PC-9 (cell line): ENCODE data around the gene VGLL3. TPM values are rescaled to one million over a fixed set of nuclear protein-coding genes. Genes with fewer than 3 reads are reported as not detected.

Experiments used
- BruUV-seq: library from RNA; stranded (reverse); fragments of 400-500 nt; replicated peaks from 2 replicates; lab custom pipeline; 2021; lab: Mats Ljungman, UMichigan
- CTCF ChIA-PET: fragments of 300-600 bp; sonication (Branson Sonifier 250); formaldehyde crosslinking; loops from one replicate; lab custom pipeline; 2022; ENCODE audit warnings: antibody characterized with exemption; lab: Charles Lee
- POLR2A ChIA-PET: fragments of 300-600 bp; sonication (Branson Sonifier 250); formaldehyde crosslinking; loops from one replicate; lab custom pipeline; 2022; ENCODE audit warnings: antibody characterized with exemption; ENCODE audit not compliant: unreplicated experiment; lab: Charles Lee
- DNase-seq, 2 experiments: peaks; one replicate each; pipeline versions ENCODE4 v3.0.0 to v3.0.0-alpha.2; 2015 to 2022; ENCODE audit warnings: mixed read lengths in 1 of 2
- H2AFZ ChIP-seq: fragments of 200-600 bp; sonication (generic); 2 replicates; pipeline ENCODE4 v1.8.1; 2017; ENCODE audit warnings: antibody characterized with exemption
- H3F3A ChIP-seq: fragments of 200-600 bp; sonication (generic); 2 replicates; pipeline ENCODE4 v1.8.1; 2017; ENCODE audit warnings: antibody characterized with exemption, mild to moderate bottlenecking, low read depth; ENCODE audit not compliant: insufficient read depth
- H3K27ac ChIP-seq: fragments of 200-600 bp; sonication (generic); 2 replicates; pipeline ENCODE4 v1.6.1; 2016; ENCODE audit warnings: mixed run types
- H3K27me3 ChIP-seq: fragments of 200-600 bp; sonication (generic); 2 replicates; pipeline ENCODE4 v1.6.1; 2016; ENCODE audit warnings: low read depth, mixed run types; ENCODE audit not compliant: insufficient read depth
- H3K36me3 ChIP-seq: fragments of 200-600 bp; sonication (generic); 2 replicates; pipeline ENCODE4 v1.6.1; 2016; ENCODE audit warnings: low read depth, mixed run types
- H3K4me1 ChIP-seq: fragments of 200-600 bp; sonication (generic); replicated peaks from 2 replicates; pipeline ENCODE4 v1.6.1; 2016; ENCODE audit warnings: mixed run types; ENCODE audit not compliant: insufficient read depth
- H3K4me2 ChIP-seq: fragments of 200-600 bp; sonication (generic); 2 replicates; pipeline ENCODE4 v1.6.1; 2017; ENCODE audit warnings: mixed run types
- H3K4me3 ChIP-seq: fragments of 200-600 bp; sonication (generic); 2 replicates; pipeline ENCODE4 v1.6.1; 2016; ENCODE audit warnings: mixed run types
- H3K79me2 ChIP-seq: fragments of 200-600 bp; sonication (generic); 2 replicates; pipeline ENCODE4 v1.6.1; 2017; ENCODE audit warnings: low read depth, mixed run types
- H3K9me2 ChIP-seq: fragments of 200-600 bp; sonication (generic); 2 replicates; pipeline ENCODE4 v1.8.1; 2017; ENCODE audit warnings: mild to moderate bottlenecking; ENCODE audit not compliant: insufficient read depth
- H3K9me3 ChIP-seq: fragments of 200-600 bp; sonication (generic); 2 replicates; pipeline ENCODE4 v1.8.1; 2016; ENCODE audit warnings: low read depth; ENCODE audit not compliant: insufficient read depth
- H4K20me1 ChIP-seq: fragments of 200-600 bp; sonication (generic); 2 replicates; pipeline ENCODE4 v1.8.1; 2017; ENCODE audit not compliant: insufficient read depth
- CTCF ChIP-seq: fragments of 200-600 bp; sonication (generic); conservative IDR thresholded peaks from 2 replicates; pipeline ENCODE4 v1.6.1; 2017; ENCODE audit warnings: mixed run types, antibody characterized with exemption, mild to moderate bottlenecking, moderate library complexity
- EZH2 ChIP-seq: fragments of 200-600 bp; sonication (generic); IDR thresholded peaks from 2 replicates; pipeline ENCODE4 v1.8.0; 2017; ENCODE audit warnings: antibody characterized with exemption, low read depth
- intact Hi-C: fragments of 100-400 bp; cut with micrococcal nuclease; formaldehyde crosslinking; loops from one replicate; pipeline ENCODE4 v1.10.0; 2022; ENCODE audit not compliant: unreplicated experiment
- total RNA-seq: library from RNA; stranded (reverse); gene quantifications from 2 replicates; pipeline ENCODE4 v1.2.3, GENCODE V29; 2021

The VGLL3 gene
- total RNA-seq, 1 experiment from 2014 or later, result 26.8 TPM

- Histone ChIP-seq H3K27ac (no peak overlapping the region), H3K27me3 (no peaks in the 10 kb centered on the region), H3K36me3 (no peaks in the 10 kb centered on the region), H3K4me3 (no peak overlapping the region), H2AFZ (no peak overlapping the region), H3K4me2 (no peak overlapping the region), H3K4me1 (no peaks in the 10 kb centered on the region), H3K9me3 (no peaks in the 10 kb centered on the region), H3K79me2 (no peaks in the 10 kb centered on the region), H3F3A (no peaks in the 10 kb centered on the region), H4K20me1 (no peaks in the 10 kb centered on the region), H3K9me2 (no peaks in the 10 kb centered on the region)
- intact Hi-C loops, result loop anchor here (5.0 kb wide), 1 partner anchor 38 kb away; no protein-coding TSS in a partner anchor
- ChIA-PET POLR2A (interaction anchor here (0.6 kb wide), 1 partner anchor 156 kb away, joined by 3 read pairs; no protein-coding TSS in a partner anchor), CTCF (interaction anchor here (0.6 kb wide), 1 partner anchor 22 kb away, joined by 4 read pairs; no protein-coding TSS in a partner anchor)
- peak in 1 of 2 experiments; percentile 40 for DNase-seq
- no TSS peak for BruUV-seq
- no peak for TF ChIP-seq EZH2
- TF ChIP-seq CTCF, result no peak
Observed at GRCh38 chr3:86960550-86960949, 30.4 kb downstream of the VGLL3 start.

GRCh38 chr3:86958534-86958933, 32.4 kb downstream of the VGLL3 start:
- intact Hi-C loops, result no loop called here
- Histone ChIP-seq H3K79me2 (no peaks in the 10 kb centered on the region), H3F3A (no peaks in the 10 kb centered on the region), H4K20me1 (no peaks in the 10 kb centered on the region), H3K4me2 (no peak overlapping the region), H3K27ac (no peak overlapping the region), H2AFZ (no peak overlapping the region), H3K9me3 (no peaks in the 10 kb centered on the region), H3K4me1 (peaks cover 13% of the 10 kb centered on the region; the same call in 1 of the 2 replicates), H3K27me3 (no peaks in the 10 kb centered on the region), H3K9me2 (no peaks in the 10 kb centered on the region), H3K4me3 (no peak overlapping the region), H3K36me3 (no peaks in the 10 kb centered on the region)
- no peak for DNase-seq
- ChIA-PET CTCF (no interaction called here), POLR2A (no interaction called here)
- TF ChIP-seq CTCF (no peak), EZH2 (no peak)
- no TSS peak for BruUV-seq

- peaks cover 24% of the 10 kb centered on the region for H3K4me1 ChIP-seq
- no peak overlapping the region for H2AFZ ChIP-seq
- peaks cover 5% of the 10 kb centered on the region; the same call in 1 of the 2 replicates for H3F3A ChIP-seq
- no peak overlapping the region for H3K27ac ChIP-seq
- H3K4me3 ChIP-seq, result no peak overlapping the region
- no peak for DNase-seq
- BruUV-seq, result no TSS peak
- ChIA-PET POLR2A (interaction anchor here (0.5 to 0.6 kb wide), 4 partner anchors 37 to 810 kb away, joined by 3 to 16 read pairs (median 4); no protein-coding TSS in a partner anchor), CTCF (interaction anchor here (0.9 kb wide), 1 partner anchor 181 kb away, joined by 3 read pairs; no protein-coding TSS in a partner anchor)
- H3K27me3 ChIP-seq, result no peaks in the 10 kb centered on the region
- no peaks in the 10 kb centered on the region for H3K79me2 ChIP-seq
- H3K36me3 ChIP-seq, result no peaks in the 10 kb centered on the region
- no peaks in the 10 kb centered on the region for H3K9me2 ChIP-seq
- intact Hi-C loops, result loop anchor here (2.0 kb wide), 1 partner anchor 168 kb away; no protein-coding TSS in a partner anchor
- no peak overlapping the region for H3K4me2 ChIP-seq
- no peak for TF ChIP-seq EZH2
- no peak for TF ChIP-seq CTCF
- H3K9me3 ChIP-seq, result no peaks in the 10 kb centered on the region
- no peaks in the 10 kb centered on the region for H4K20me1 ChIP-seq
Observed at GRCh38 chr3:86954747-86955146, 36.2 kb downstream of the VGLL3 start.
